GM12892 (cell line): ENCODE measurements around the gene FOXL2NB.

Experiments
- DNase-seq: peaks from one replicate; pipeline ENCODE4 v3.0.0; 2011; ENCODE audit not compliant: insufficient read length
- FAIRE-seq: peaks from 2 replicates; lab custom pipeline; 2011; peaks lifted over from hg19 to GRCh38; lab: Jason Lieb, UNC
- POLR2A ChIP-seq: IDR thresholded peaks from 2 replicates; pipeline ENCODE4 v1.6.1; 2011; ENCODE audit warnings: low read depth, low read length, control low read depth
- POLR2AphosphoS5 ChIP-seq: IDR thresholded peaks from 2 replicates; pipeline ENCODE4 v1.6.1; 2011; ENCODE audit warnings: low read depth, low read length, control low read depth
- TAF1 ChIP-seq: IDR thresholded peaks from 2 replicates; pipeline ENCODE4 v1.6.1; 2011; ENCODE audit warnings: low read depth, mild to moderate bottlenecking, control low read depth, low read length, borderline replicate concordance

FOXL2NB gene

GRCh38 chr3:138941259-138941885 is 5.6 kb upstream of the FOXL2NB start:
- FAIRE-seq = no peak
- no peak for TF ChIP-seq TAF1
- TF ChIP-seq POLR2AphosphoS5 = no peak
- TF ChIP-seq POLR2A = no peak
- no peak for DNase-seq

GRCh38 chr3:138942271-138942670 is 4.7 kb upstream of the FOXL2NB start:
- FAIRE-seq = no peak
- no peak for TF ChIP-seq TAF1
- no peak for TF ChIP-seq POLR2AphosphoS5
- no peak for TF ChIP-seq POLR2A
- DNase-seq = no peak

GRCh38 chr3:138942861-138943623 is 4.0 kb upstream of the FOXL2NB start:
- TF ChIP-seq POLR2A = no peak
- no peak for TF ChIP-seq POLR2AphosphoS5
- no peak for TF ChIP-seq TAF1
- FAIRE-seq = no peak

GRCh38 chr3:138943724-138944653 is 3.0 kb upstream of the FOXL2NB start:
- FAIRE-seq (no peak), DNase-seq (no peak)
- no peak for TF ChIP-seq POLR2AphosphoS5
- TF ChIP-seq POLR2A = no peak
- no peak for TF ChIP-seq TAF1

More at GRCh38 chr3:138942861-138943623, 4.0 kb upstream of the FOXL2NB start:
- DNase-seq = no peak

GRCh38 chr3:138944654-138944928 is 2.4 kb upstream of the FOXL2NB start:
- FAIRE-seq (no peak), DNase-seq (no peak)
- TF ChIP-seq POLR2A = no peak
- TF ChIP-seq TAF1 = no peak
- TF ChIP-seq POLR2AphosphoS5 = no peak

GRCh38 chr3:138944929-138945708 is 1.9 kb upstream of the FOXL2NB start:
- TF ChIP-seq TAF1 = no peak
- TF ChIP-seq POLR2AphosphoS5 = no peak
- no peak for TF ChIP-seq POLR2A
- FAIRE-seq (no peak), DNase-seq (no peak)

GRCh38 chr3:138945709-138946662 is 1.0 kb upstream of the FOXL2NB start:
- DNase-seq (no peak), FAIRE-seq (no peak)
- no peak for TF ChIP-seq TAF1
- TF ChIP-seq POLR2AphosphoS5 = no peak
- no peak for TF ChIP-seq POLR2A

- TF ChIP-seq POLR2AphosphoS5 (no peak), TAF1 (no peak), POLR2A (no peak)
- no peak for FAIRE-seq
- DNase-seq = no peak
These were observed 591 bp downstream of the FOXL2NB start for GRCh38 chr3:138947495-138948121.

- no peak for TF ChIP-seq POLR2AphosphoS5
- no peak for TF ChIP-seq POLR2A
- no peak for TF ChIP-seq TAF1
- FAIRE-seq = no peak
- no peak for DNase-seq
These were observed 1.5 kb downstream of the FOXL2NB start for GRCh38 chr3:138948371-138949001.
